ENCODE data around the gene ACTMAP. TPM values are rescaled to one million over a fixed set of nuclear protein-coding genes. Genes with fewer than 3 reads are reported as not detected.

Gene ACTMAP
- total and polyA plus RNA-seq, 2 of the 13 experiments (the other 11 are each of a cell fraction or from before 2014, with no cell fraction given), result 2.2 to 7.9 TPM

- TF ChIP-seq ZNF138 (CRISPR knock-in tag; IDR thresholded peaks at IDR 0.05; ENCODE audit: low read depth) (no peak), TFDP2 (CRISPR knock-in tag; IDR thresholded peaks at IDR 0.05) (peak; percentile 44), KLF6 (CRISPR knock-in tag; IDR thresholded peaks at IDR 0.05) (peak; percentile 68; the same call in 1 of the 2 replicates), SIX4 (CRISPR knock-in tag; IDR thresholded peaks at IDR 0.05) (no peak; the same call in 1 of the 2 replicates), ZMAT3 (CRISPR knock-in tag; conservative IDR thresholded peaks at IDR 0.05) (peak; percentile 81), PAXIP1 (CRISPR knock-in tag; conservative IDR thresholded peaks at IDR 0.05) (peak; percentile 39), ARID2 (CRISPR knock-in tag; IDR thresholded peaks at IDR 0.05; ENCODE audit: borderline replicate concordance) (no peak), ELF3 (CRISPR knock-in tag; IDR thresholded peaks at IDR 0.05) (0 out of 2 replicates have a peak, but pooled peaks have one; percentile 26), NPAS2 (CRISPR knock-in tag; IDR thresholded peaks at IDR 0.05; ENCODE audit: borderline replicate concordance) (no peak), ZBTB26 (CRISPR knock-in tag; IDR thresholded peaks at IDR 0.05; ENCODE audit: borderline replicate concordance) (no peak), ZNF878 (CRISPR knock-in tag; IDR thresholded peaks at IDR 0.05) (no peak), ZNF33B (CRISPR knock-in tag; IDR thresholded peaks at IDR 0.05) (no peak), HOXA9 (CRISPR knock-in tag; IDR thresholded peaks at IDR 0.05; ENCODE audit: borderline replicate concordance) (no peak), TBL1XR1 (IDR thresholded peaks at IDR 0.05; ENCODE audit: borderline replicate concordance, low read length, partially characterized antibody) (no peak), FOXJ3 (CRISPR knock-in tag; IDR thresholded peaks at IDR 0.05; ENCODE audit: borderline replicate concordance) (no peak), ZNF264 (CRISPR knock-in tag; IDR thresholded peaks at IDR 0.05) (peak; percentile 27; the same call in 1 of the 2 replicates), ZC3H4 (CRISPR knock-in tag; IDR thresholded peaks at IDR 0.05; ENCODE audit: borderline replicate concordance) (no peak), ZNF597 (CRISPR knock-in tag; IDR thresholded peaks at IDR 0.05) (no peak), HDAC1 (CRISPR knock-in tag; IDR thresholded peaks at IDR 0.05) (peak; percentile 46), ZNF550 (CRISPR knock-in tag; IDR thresholded peaks at IDR 0.05; ENCODE audit: borderline replicate concordance) (no peak), ZNF747 (CRISPR knock-in tag; IDR thresholded peaks at IDR 0.05; ENCODE audit: borderline replicate concordance) (no peak), ZSCAN9 (CRISPR knock-in tag; IDR thresholded peaks at IDR 0.05; ENCODE audit: borderline replicate concordance) (no peak; the same call in 1 of the 2 replicates), SRY (CRISPR knock-in tag; IDR thresholded peaks at IDR 0.05) (no peak)
Measured at GRCh38 chr19:40716482-40717324, 33.6 kb downstream of the ACTMAP start, which contains the start of the genes COQ8B and ITPKC (continued).
